ENCODE measurements around the gene PROSER3.
"Not testable (repeated sequence)": the region's sequence is repeated elsewhere in the genome, so short reads cannot be mapped to it uniquely, and the experiment has no call there.

Gene PROSER3

DNA sequence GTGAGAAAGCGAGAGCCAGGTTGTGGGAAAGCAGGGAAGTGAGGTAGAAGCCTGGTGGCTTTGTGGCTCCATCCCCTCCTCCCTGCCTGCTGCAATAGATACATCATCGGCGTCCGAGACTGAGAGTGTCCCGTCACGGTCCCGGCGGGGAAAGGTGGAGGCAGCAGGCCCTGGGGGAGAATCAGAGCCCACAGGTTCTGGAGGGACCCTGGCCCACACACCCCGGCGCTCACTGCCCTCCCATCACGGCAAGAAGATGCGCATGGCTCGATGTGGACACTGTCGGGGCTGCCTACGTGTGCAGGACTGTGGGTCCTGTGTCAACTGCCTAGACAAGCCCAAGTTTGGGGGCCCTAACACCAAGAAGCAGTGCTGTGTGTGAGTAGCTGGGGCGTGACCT lies 35.1 kb upstream of the PROSER3 start:
- DNase-seq, result no peak

DNA sequence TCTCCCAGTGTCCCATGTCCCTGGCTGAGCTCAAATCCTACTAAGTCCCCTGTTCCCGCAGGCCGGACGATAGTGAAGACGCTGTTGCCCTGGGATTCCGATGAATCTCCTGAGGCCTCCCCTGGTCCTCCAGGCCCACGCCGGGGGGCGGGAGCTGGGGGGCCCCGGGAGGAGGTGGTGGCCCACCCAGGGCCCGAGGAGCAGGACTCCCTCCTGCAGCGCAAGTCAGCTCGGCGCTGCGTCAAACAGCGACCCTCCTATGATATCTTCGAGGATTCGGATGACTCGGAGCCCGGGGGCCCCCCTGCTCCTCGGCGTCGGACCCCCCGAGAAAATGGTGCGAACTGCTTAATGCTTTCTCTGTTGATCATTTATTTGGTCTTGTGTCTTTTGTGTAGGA lies 34.3 kb upstream of the PROSER3 start:
- DNase-seq, result no peak

DNA sequence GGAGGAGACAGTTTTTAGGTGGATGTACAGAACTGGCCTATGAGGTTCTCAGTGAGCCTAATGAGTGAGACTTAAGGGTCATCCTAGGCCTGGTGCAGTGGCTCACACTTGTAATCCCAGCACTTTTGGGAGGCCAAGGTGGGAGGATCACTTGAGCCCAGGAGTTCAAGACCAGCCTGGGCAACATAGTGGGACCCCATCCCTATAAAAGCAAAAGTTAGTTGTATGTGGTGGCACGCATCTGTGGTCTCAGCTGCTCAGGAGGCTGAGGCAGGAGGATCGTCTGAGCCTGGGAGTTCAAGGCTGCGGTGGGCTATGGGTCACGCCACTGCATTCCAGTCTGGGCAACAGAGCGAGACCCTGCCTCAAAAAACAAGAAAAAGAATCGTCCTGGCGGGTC lies 33.8 kb upstream of the PROSER3 start:
- DNase-seq, result not testable (repeated sequence)

- no peak for DNase-seq
These were observed 33.4 kb upstream of the PROSER3 start for GRCh38 chr19:35724560-35724959.

DNA sequence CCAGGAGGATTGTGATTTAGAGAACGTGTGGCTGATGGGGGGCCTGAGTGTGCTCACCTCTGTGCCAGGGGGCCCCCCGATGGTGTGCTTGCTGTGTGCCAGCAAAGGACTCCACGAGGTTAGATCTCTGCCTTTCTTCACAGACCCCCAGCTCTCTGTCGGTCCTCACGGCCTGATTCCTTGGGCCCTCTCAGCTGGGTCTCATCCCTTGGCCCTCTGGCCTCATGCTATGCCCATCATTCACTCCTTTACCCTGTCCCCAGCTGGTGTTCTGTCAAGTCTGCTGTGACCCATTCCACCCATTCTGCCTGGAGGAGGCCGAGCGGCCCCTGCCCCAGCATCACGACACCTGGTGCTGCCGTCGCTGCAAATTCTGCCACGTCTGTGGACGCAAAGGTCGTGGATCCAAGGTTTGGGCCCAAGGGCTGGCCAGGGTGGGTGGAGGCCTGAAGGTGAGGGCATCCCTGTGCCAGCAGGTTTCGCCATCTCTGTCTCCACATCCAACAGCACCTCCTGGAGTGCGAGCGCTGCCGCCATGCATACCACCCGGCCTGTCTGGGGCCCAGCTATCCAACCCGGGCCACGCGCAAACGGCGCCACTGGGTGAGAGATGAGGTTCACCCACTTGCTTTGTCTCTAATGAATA lies 32.6 kb upstream of the PROSER3 start:
- no peak for DNase-seq

DNA sequence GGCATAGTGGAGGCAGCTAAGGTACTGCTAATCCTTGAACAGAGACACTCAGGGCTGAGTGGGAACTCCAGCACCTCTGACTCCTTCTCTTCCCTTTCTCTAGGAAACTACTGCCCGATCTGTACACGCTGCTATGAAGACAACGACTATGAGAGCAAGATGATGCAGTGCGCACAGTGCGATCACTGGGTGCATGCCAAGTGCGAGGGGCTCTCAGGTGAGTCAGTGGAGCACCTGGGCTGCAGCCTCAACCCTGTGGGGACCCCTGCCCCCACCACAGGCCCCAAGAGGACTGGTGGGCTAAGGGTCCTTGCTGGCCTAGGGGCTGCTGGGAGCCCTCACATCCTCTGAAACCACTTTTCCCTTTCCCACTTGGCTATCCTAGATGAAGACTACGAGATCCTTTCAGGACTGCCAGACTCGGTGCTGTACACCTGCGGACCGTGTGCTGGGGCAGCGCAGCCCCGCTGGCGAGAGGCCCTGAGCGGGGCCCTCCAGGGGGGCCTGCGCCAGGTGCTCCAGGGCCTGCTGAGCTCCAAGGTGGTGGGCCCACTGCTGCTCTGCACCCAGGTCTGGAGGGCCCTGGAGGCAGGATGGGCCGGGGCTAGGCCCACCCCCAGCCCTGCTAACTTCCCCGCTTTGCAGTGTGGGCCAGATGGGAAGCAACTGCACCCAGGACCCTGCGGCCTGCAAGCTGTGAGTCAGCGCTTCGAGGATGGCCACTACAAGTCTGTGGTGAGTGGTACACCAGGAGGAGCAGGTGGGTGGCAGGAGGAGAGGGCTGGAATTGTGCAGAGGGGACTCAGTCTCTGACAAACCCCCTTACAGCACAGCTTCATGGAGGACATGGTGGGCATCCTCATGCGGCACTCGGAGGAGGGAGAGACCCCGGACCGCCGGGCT lies 30.7 kb upstream of the PROSER3 start:
- no peak for DNase-seq

DNA sequence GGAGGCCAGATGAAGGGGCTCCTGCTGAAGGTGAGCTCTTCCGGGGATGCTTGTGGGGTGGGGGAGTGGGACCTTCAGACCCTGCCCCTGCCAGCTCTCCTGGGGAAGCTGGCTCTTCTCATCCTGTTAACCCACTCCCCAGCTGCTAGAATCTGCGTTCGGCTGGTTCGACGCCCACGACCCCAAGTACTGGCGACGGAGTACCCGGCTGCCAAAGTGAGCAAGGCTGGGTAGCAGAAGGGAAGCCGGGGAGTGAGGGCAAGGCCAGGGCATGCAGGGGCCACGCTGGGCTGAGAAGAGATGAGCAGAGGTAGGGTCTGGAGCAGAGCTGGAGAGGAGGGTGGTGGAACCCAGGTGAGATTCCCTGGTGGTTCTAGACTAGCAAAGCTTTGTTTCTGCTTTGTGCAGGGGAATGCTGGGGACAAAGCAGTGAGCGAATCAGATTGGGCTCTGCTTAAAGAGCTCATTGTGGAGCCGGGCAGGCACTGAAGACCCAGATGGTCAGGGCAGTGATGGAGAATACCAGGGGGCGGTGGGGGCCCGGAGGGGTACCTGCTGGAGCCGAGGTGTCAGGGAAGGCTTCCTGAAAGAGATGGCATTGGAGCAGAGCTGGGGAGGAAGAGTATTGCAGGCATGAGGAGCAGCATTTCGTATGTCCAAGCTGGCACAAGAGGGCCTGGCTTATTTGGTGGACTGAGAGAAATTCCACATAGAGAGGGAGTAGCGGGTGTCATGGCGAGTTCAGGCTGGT lies 29.8 kb upstream of the PROSER3 start:
- DNase-seq, result no peak

DNA sequence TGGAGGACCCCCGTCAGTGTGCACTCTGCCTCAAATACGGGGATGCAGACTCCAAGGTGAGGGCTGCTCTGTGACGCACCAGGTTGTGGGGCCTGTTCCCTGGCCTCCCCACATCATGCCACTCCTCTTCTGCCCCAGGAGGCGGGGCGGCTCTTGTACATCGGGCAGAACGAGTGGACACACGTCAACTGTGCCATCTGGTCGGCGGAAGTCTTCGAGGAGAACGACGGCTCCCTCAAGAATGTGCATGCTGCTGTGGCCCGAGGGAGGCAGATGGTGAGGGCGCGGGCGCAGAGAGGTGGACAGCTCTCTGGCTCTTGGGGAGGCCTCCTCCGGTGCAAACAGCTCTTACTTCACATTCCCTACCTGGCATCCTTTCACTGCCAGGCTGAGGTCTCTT lies 29.0 kb upstream of the PROSER3 start:
- no peak for DNase-seq

DNA sequence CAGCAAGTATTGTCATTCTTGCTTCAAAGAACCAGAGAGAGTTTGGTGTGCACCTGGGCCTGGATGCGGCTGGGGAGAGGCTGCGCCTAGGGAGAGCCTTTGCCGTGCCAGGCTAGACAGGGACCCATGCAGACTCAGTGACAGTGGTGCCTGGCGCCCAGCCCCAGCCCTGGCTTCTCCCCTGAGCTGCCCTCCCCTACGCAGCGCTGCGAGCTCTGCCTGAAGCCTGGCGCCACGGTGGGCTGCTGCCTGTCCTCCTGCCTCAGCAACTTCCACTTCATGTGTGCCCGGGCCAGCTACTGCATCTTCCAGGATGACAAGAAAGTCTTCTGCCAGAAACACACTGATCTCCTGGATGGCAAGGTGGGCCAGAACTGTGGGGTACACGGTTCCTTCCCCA lies 28.2 kb upstream of the PROSER3 start:
- DNase-seq, result no peak

DNA sequence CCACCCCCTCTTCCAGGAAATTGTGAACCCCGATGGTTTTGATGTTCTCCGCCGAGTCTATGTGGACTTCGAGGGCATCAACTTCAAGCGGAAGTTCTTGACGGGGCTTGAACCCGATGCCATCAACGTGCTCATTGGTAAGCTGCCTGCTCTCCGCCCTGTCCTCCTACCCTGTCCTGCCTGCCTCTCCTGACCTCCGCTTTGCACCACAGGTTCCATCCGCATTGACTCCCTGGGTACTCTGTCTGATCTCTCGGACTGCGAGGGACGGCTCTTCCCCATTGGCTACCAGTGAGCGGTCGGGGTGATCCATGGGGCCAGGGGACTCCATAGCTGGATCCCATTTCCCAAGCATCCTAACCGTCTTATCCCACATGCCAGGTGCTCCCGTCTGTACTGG lies 27.6 kb upstream of the PROSER3 start:
- DNase-seq, result no peak

GRCh38 chr19:35731353-35731752 lies 26.6 kb upstream of the PROSER3 start:
- no peak for DNase-seq

- DNase-seq, result no peak
These were observed 26.1 kb upstream of the PROSER3 start for GRCh38 chr19:35731779-35732405.

DNA sequence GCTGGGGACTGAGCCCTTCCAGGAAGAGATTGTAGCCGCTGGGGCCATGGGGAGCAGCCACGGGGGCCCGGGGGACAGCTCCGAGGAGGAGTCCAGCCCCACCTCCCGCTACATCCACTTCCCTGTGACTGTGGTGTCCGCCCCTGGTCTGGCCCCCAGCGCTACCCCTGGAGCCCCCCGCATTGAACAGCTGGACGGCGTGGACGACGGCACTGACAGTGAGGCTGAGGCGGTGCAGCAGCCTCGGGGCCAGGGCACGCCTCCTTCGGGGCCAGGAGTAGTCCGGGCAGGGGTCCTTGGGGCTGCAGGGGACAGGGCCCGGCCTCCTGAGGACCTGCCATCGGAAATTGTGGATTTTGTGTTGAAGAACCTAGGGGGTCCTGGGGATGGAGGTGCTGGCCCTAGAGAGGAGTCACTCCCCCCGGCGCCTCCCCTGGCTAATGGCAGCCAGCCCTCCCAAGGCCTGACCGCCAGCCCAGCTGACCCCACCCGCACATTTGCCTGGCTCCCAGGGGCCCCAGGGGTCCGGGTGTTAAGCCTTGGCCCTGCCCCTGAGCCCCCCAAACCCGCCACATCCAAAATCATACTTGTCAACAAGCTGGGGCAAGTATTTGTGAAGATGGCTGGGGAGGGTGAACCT lies 25.3 kb upstream of the PROSER3 start:
- DNase-seq, result no peak

- DNase-seq, result no peak
These were observed 24.5 kb upstream of the PROSER3 start for GRCh38 chr19:35733180-35734125.

DNA sequence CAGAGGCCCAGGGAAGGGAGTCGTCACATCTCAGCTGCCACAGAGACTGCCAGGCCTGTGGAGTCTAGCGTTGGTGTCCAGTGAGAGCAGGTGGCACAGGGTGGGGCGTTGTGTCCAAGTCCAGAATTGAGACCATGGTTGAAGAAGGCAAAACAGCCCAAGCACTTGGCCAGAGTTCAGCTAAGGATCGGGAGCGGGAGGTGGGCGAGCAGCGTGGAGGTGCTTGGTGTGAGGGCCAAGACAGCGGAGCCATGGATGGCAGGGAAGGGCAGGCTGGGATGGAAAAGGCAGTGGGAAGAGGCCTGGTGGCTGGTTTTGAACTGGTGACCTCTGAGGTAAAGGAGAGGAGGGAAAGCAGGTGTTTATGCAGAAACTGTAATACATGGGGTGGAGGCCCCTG lies 23.7 kb upstream of the PROSER3 start:
- no peak for DNase-seq

GRCh38 chr19:35734889-35735288 lies 23.1 kb upstream of the PROSER3 start:
- DNase-seq, result no peak

DNA sequence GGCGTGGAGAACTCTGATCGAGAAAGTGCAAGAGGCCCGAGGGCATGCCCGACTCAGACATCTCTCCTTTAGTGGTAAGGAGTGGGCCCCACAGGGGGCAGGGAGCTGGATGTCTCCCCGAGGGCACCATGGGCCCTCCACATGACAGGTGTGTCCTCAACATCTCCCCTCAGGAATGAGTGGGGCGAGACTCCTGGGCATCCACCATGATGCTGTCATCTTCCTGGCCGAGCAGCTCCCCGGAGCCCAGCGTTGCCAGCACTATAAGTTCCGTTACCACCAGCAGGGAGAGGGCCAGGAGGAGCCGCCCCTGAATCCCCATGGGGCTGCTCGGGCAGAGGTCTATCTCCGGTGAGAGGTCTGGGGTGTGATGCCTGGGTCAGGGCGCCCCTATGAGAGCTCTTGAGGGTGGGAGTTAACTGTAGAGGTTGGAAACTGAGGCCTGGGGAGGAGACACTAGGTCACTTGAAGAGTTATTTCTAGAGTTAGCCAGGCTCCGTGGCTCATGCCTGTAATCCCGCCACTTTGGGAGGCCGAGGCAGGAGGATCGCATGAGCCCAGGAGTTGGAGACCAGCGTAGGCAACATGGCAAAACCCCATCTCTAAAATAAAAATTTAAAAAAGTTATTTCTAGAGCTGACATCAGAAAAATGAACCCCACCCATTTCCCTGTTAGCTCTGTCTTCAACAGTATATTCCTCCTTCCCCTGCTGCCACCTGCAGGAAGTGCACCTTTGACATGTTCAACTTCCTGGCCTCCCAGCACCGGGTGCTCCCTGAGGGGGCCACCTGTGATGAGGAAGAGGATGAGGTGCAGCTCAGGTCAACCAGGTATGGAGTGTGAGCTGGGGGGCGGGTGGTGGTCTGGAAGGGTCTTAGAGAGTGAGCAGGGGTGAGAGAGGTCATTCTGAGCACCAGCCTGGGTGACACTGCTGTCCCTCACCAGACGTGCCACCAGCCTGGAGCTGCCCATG lies 20.8 kb upstream of the PROSER3 start:
- DNase-seq, result no peak

- DNase-seq, result no peak
These were observed 19.7 kb upstream of the PROSER3 start for GRCh38 chr19:35738021-35738886.

GRCh38 chr19:35738887-35739229 lies 19.1 kb upstream of the PROSER3 start:
- DNase-seq, result no peak

Data from GF-D8 (cell line).